Measurements from ENCODE around the gene CACFD1.

GRCh38 chr9:133424187-133424586, 35.6 kb upstream of the CACFD1 start:
- TF ChIP-seq CTCF (IDR thresholded peaks at IDR 0.05; ENCODE audit: insufficient read depth, low read depth, low read length) (no peak), EZH2 (IDR thresholded peaks at IDR 0.05; ENCODE audit: insufficient read depth, low read length) (no peak)
